8988T (cell line): ENCODE measurements around the gene CAMP.
A peak's percentile ranks its signal among the peaks of the same experiment; 100 is the strongest.
"Not testable (repeated sequence)": the region's sequence is repeated elsewhere in the genome, so short reads cannot be mapped to it uniquely, and the experiment has no call there.

Source experiments
- DNase-seq: peaks from one replicate; pipeline ENCODE4 v3.0.0; 2011

The CAMP gene

DNA sequence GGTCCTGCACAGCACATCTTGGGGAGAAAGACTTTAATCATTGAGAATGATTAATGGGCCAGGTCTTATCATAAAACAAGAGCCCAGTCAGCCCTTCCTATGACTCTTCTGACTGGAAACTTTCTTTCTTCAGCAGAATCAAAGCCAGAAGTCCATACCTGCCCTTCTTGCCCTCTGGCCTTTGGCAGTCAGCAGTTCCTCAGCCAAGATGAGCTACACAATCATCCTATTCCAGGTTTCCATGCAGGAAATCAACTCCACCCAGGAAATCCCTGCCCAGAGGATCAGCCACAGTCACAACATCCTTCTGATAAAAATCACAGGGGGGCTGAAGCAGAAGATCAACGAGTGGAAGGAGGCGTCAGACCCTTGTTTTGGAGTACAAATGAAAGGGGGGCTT is 44.5 kb downstream of the CAMP start:
- DNase-seq = no peak

- no peak for DNase-seq
Observed at GRCh38 chr3:48268381-48268935, 45.2 kb downstream of the CAMP start.

GRCh38 chr3:48268936-48269561 is 45.8 kb downstream of the CAMP start:
- DNase-seq = no peak

DNA sequence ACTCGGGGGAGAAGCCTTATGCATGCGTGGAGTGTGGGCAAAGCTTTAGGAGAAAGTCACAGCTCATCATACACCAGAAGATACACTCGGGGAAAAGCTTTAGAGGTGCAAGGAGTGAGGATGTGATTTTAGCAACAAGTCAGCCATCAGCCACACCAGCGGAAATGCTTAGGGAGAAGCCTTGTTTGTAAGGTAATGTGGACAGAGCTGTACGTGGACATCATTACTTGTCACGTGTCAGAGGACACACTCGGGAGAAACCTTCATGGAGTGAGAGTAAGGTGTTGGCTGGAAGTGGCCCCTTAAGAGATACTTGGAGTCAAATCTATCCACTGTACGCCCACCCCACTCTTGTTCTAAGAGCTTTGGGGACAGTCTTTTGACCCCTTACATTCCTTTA is 46.3 kb downstream of the CAMP start:
- DNase-seq = no peak

DNA sequence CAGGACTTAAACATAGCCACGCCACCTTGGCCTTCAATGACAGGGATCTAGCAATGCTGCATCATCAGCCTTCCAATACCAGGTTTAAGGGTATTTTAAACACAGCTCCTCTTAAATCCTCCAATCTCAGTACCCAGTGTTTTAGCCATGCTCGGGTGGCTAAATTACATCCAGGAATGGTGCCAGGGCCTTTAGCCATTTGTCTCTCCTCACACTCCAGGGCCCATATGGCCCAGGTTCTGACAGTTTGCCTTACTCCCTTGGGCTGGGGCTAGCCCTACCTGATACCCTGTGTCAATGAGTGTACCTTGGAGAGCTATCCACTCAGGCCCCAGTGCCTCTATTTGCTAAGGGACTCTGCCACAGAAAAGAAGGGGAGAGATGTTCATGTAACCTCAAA is 47.0 kb downstream of the CAMP start:
- no peak for DNase-seq

DNA sequence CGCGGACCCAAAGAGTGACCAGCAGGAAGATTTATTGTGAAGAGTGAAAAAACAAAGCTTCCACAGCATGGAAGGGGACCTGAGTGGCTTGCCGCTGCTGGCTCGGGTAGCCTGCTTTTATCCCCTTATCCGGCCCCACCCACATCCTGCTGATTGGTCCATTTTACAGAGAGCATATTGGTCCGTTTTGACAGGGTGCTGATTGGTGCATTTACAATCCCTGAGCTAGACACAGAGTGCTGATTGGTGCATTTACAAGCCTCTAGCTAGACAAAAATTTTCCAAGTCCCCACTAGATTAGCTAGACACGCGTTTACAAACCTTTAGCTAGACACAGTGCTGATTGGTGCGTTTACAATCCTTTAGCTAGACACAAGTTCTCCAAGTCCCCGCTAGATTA is 47.9 kb downstream of the CAMP start:
- not testable (repeated sequence) for DNase-seq

GRCh38 chr3:48271763-48272498 is 48.6 kb downstream of the CAMP start:
- no peak for DNase-seq

- DNase-seq = peak; percentile 69
Observed at GRCh38 chr3:48273594-48274211, 50.4 kb downstream of the CAMP start.

DNA sequence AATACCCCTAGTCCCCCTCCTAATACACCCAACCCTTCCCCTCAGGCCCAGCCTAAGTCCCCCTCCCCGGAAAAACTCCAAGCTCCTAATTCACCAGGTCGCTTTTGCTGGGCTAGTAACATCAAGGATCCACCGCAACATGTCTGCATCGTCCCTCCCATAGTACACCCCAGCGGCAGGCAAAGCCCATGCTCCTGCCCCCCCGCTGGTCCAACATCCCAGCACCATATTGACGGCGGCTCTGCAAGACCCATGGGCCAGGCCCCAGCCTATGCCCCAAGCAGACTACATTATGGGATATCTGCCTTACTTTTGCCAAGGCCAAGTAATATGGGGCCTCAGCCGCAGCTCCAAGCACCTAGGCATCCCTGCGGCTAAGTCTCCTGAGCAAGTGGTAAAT is 51.2 kb downstream of the CAMP start:
- DNase-seq = no peak
